Transverse colon (tissue), 4 donors: ENCODE data around the gene PPL. TPM values are rescaled to one million over a fixed set of nuclear protein-coding genes. Genes with fewer than 3 reads are reported as not detected.

ENCODE experiments used
- DNase-seq: peaks from one replicate; pipeline ENCODE4 v3.0.0-alpha.2; 2019
- H3K27ac ChIP-seq, 4 donors: fragments of 200-600 bp; sonication (generic); 2 replicates each; pipeline ENCODE4 v1.5.1; 2016 to 2018; ENCODE audit warnings: inconsistent platforms in 4 of 4
- H3K27me3 ChIP-seq: fragments of 200-600 bp; sonication (generic); 2 replicates; pipeline ENCODE4 v1.5.1; 2017; ENCODE audit warnings: inconsistent platforms
- H3K36me3 ChIP-seq, 4 donors: fragments of 200-600 bp; sonication (generic); 2 replicates each; pipeline ENCODE4 v1.5.1; 2017 to 2019; ENCODE audit warnings: inconsistent platforms in 4 of 4
- H3K4me1 ChIP-seq, 4 donors: fragments of 200-600 bp; sonication (generic); 2 replicates each; pipeline ENCODE4 v1.5.1; 2017 to 2020; ENCODE audit warnings: inconsistent platforms in 4 of 4
- H3K4me3 ChIP-seq, 4 donors: fragments of 200-600 bp; sonication (generic); 1 replicate in 1 of 4; 2 replicates in 3 of 4; pipeline versions ENCODE4 v1.5.1 to v1.6.1; 2017 to 2019; ENCODE audit warnings: inconsistent platforms in 4 of 4
- H3K9me3 ChIP-seq, 2 donors: fragments of 200-600 bp; sonication (generic); 2 replicates each; pipeline ENCODE4 v1.5.1; 2017 to 2019; ENCODE audit warnings: inconsistent platforms in 2 of 2
- EP300 ChIP-seq: sonication (generic); formaldehyde crosslinking; IDR thresholded peaks from one replicate; pipeline ENCODE4 v1.6.1; 2017; ENCODE audit warnings: antibody characterized with exemption, low read depth
- POLR2A ChIP-seq: fragments of 450-650 bp; IDR thresholded peaks from one replicate; pipeline ENCODE4 v1.6.1; 2016; ENCODE audit warnings: antibody characterized with exemption, mild to moderate bottlenecking, moderate library complexity
- POLR2AphosphoS5 ChIP-seq, 3 donors: sonication (generic); formaldehyde crosslinking; IDR thresholded peaks; one replicate each; pipeline ENCODE4 v1.6.1; 2016; ENCODE audit warnings: antibody characterized with exemption in 3 of 3
- WGBS, 2 donors: methylation state at CpG; one replicate each; pipeline ENCODE4 v1.1.5; 2018; ENCODE audit warnings: low coverage in 1 of 2; 5-methylcytosine and 5-hydroxymethylcytosine counted together
- in situ Hi-C, 4 donors: fragments of 200-750 bp; cut with MboI; loops; one replicate each; pipeline versions ENCODE4 v1.15.0 to v1.15.1; 2017; ENCODE audit warnings: low sequenced_read_pairs in 3 of 4, low pct_ligation_motif_present in 1 of 4, low pct_unique_long_range_greater_than_20kb in 1 of 4
- intact Hi-C: fragments of 100-400 bp; cut with DNase I; formaldehyde crosslinking; loops from one replicate; pipeline ENCODE4 v1.15.1; 2023; ENCODE audit warnings: low total_unique reads
- total RNA-seq, 4 donors: library from RNA; depleted of rRNA; stranded (reverse); fragments of >200 nt; gene quantifications; one replicate each; pipeline ENCODE4 v1.1.0, GENCODE V29; 2016
- TF ChIP-seq, protein P1 (sequence below), 5 experiments: fragments of 200-600 bp in 3 of 5; fragments of 450-650 bp in 2 of 5; sonication (generic) in 3 of 5; IDR thresholded peaks; 1 replicate in 2 of 5; 2 replicates in 3 of 5; pipeline ENCODE4 v1.5.1; 2016 to 2017; ENCODE audit warnings: antibody characterized with exemption in 5 of 5, inconsistent platforms in 3 of 5, mild to moderate bottlenecking in 2 of 5, moderate library complexity in 1 of 5

PPL gene
- total RNA-seq, 4 donors from 2014 or later, result 13.5 to 28.8 (median 22.8) TPM

- intact Hi-C loops, result no loop called here
- 58% methylated on average over 2 of the region's 2 CpGs; no CpG with 5 or more reads in 1 of the 2 donors for WGBS, 2 donors
These were observed 9.3 kb downstream of the PPL start for GRCh38 chr16:4927661-4928060.

DNA sequence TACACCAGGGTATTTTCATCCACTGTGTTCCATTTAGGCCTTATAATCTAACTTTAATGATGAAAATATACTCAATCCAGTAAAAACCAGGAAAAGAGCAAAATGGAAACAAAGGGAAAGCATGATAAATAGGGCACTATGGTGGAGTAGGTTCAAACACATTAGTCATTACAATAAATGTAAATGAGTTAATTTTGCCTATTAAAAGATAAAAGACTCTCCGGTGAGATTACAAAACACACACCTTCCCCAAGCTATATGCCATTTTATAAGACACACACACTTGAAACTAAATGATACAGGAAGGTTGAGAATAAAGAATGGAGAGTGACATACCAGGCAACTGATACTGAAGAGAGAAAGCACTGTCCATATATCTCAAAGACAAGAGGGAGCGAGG is 10.0 kb downstream of the PPL start:
- in situ Hi-C loops (no loop called here), intact Hi-C loops (no loop called here)
- TF ChIP-seq, protein P1, sequence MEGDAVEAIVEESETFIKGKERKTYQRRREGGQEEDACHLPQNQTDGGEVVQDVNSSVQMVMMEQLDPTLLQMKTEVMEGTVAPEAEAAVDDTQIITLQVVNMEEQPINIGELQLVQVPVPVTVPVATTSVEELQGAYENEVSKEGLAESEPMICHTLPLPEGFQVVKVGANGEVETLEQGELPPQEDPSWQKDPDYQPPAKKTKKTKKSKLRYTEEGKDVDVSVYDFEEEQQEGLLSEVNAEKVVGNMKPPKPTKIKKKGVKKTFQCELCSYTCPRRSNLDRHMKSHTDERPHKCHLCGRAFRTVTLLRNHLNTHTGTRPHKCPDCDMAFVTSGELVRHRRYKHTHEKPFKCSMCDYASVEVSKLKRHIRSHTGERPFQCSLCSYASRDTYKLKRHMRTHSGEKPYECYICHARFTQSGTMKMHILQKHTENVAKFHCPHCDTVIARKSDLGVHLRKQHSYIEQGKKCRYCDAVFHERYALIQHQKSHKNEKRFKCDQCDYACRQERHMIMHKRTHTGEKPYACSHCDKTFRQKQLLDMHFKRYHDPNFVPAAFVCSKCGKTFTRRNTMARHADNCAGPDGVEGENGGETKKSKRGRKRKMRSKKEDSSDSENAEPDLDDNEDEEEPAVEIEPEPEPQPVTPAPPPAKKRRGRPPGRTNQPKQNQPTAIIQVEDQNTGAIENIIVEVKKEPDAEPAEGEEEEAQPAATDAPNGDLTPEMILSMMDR (IDR thresholded peaks at IDR 0.05), result no peak
- no peak for TF ChIP-seq POLR2A
- TF ChIP-seq EP300, result no peak
- TF ChIP-seq POLR2AphosphoS5 (IDR thresholded peaks at IDR 0.05), result no peak
- Histone ChIP-seq H3K4me3 (no peak overlapping the region), H3K27me3 (no peaks in the 10 kb centered on the region), H3K27ac (no peak overlapping the region), H3K4me1 (peaks cover 0 to 5% (median 0%) of the 10 kb centered on the region in 4 donors), H3K9me3 (peaks cover 0 to 8% of the 10 kb centered on the region in 2 donors), H3K36me3 (no peaks in the 10 kb centered on the region)
- DNase-seq, result no peak
- 96 to 100% methylated on average over 1 to 2 of the region's 2 CpGs for WGBS, 2 donors

More at GRCh38 chr16:4927661-4928060, 9.3 kb downstream of the PPL start:
- in situ Hi-C loops, result no loop called here
- Histone ChIP-seq H3K9me3 (peaks cover 0 to 8% of the 10 kb centered on the region in 2 donors), H3K27ac (no peak overlapping the region), H3K36me3 (no peaks in the 10 kb centered on the region), H3K4me1 (peaks cover 0 to 5% (median 0%) of the 10 kb centered on the region in 4 donors), H3K27me3 (no peaks in the 10 kb centered on the region), H3K4me3 (no peak overlapping the region)
- no peak for DNase-seq
- TF ChIP-seq, protein P1 (IDR thresholded peaks at IDR 0.05), result no peak
- TF ChIP-seq EP300 (no peak), POLR2AphosphoS5 (IDR thresholded peaks at IDR 0.05) (no peak), POLR2A (no peak)

DNA sequence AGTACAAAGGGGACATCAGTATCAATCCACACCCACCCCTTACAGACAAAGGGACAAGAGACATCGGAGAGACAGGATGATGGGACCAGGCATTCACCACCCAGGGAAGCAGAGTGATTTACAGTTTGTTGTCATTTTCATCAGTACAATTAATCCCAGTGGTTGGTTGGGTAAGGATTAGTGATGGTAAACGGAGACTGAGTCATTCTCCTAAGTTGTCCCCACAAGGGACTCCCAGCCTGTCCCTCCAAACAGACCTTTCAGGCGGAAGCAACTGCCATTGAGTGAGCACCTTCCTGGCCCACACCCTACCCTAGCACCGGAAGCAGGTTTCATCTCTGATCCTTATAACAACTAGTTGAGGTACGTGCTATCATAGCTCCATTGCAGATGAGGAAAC is 11.2 kb downstream of the PPL start:
- in situ Hi-C loops, result no loop called here
- 63 to 81% methylated on average over 2 to 5 of the region's 5 CpGs for WGBS, 2 donors

GRCh38 chr16:4925293-4925607 is 11.7 kb downstream of the PPL start:
- no peak for TF ChIP-seq POLR2A
- no peak for DNase-seq
- H3K36me3 ChIP-seq, result no peaks in the 10 kb centered on the region
- no peak overlapping the region for H3K27ac ChIP-seq
- no peak overlapping the region for H3K4me3 ChIP-seq
- peaks cover 0 to 5% (median 0%) of the 10 kb centered on the region in 4 donors for H3K4me1 ChIP-seq
- in situ Hi-C loops, result no loop called here
- H3K27me3 ChIP-seq, result no peaks in the 10 kb centered on the region
- WGBS, 2 donors, result 66 to 73% methylated on average over 4 to 5 of the region's 5 CpGs
- peaks cover 0 to 8% of the 10 kb centered on the region in 2 donors for H3K9me3 ChIP-seq
- intact Hi-C loops, result no loop called here

More for the DNA sequence above, 11.2 kb downstream of the PPL start:
- Histone ChIP-seq H3K9me3 (peaks cover 0 to 8% of the 10 kb centered on the region in 2 donors), H3K36me3 (no peaks in the 10 kb centered on the region), H3K4me1 (peaks cover 0 to 5% (median 0%) of the 10 kb centered on the region in 4 donors), H3K27me3 (no peaks in the 10 kb centered on the region), H3K27ac (no peak overlapping the region), H3K4me3 (no peak overlapping the region)
- TF ChIP-seq EP300, result no peak
- TF ChIP-seq POLR2AphosphoS5 (IDR thresholded peaks at IDR 0.05), result no peak
- TF ChIP-seq, protein P1 (IDR thresholded peaks at IDR 0.05), result no peak
- no peak for TF ChIP-seq POLR2A
- intact Hi-C loops, result no loop called here
- DNase-seq, result no peak

DNA sequence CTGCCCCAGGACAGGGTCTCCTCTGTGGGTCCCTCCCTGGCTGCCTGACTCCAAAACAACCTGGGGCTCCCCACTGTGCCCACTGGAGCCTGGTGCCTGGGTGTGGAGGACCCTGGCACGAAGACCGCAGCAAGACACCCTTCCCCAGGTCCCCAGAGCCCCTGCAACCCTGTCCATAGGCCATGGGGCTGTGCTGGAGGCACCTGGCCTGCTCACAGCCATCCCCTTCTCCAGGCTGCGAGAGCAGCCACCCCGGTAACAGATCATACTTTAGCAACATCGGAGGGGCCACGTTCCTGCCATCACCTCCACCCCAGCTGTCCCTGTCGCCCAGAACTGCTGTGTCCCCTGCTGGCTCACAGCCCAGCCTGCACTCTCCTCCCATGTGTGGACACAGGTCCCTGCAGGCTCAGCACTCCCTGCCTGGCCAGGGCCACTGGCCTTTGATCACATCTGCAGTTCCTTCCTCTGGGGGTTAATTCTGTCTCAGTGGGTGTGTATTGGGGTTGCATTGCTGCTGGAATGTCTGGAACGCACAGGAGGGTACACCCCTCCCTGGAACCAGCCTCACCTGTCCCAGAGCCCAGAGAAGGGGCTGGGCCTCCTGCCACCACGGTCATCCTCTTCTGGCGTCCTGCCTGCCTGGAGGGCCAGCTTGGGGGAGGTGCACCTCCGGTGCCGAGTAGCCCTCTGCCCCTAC is 12.2 kb downstream of the PPL start:
- TF ChIP-seq POLR2A, result no peak
- TF ChIP-seq EP300, result no peak
- TF ChIP-seq, protein P1 (IDR thresholded peaks at IDR 0.05), result no peak
- no peak for TF ChIP-seq POLR2AphosphoS5 (IDR thresholded peaks at IDR 0.05)
- intact Hi-C loops (no loop called here), in situ Hi-C loops (no loop called here)
- 20 to 52% methylated on average over 1 to 12 of the region's 12 CpGs for WGBS, 2 donors
- H3K27ac ChIP-seq, result no peak overlapping the region
- no peaks in the 10 kb centered on the region for H3K27me3 ChIP-seq
- peak; percentile 25 for DNase-seq
- H3K4me1 ChIP-seq, result peaks cover 0 to 5% (median 0%) of the 10 kb centered on the region in 4 donors
- H3K36me3 ChIP-seq, result no peaks in the 10 kb centered on the region
- peaks cover 0 to 8% of the 10 kb centered on the region in 2 donors for H3K9me3 ChIP-seq
- no peak overlapping the region for H3K4me3 ChIP-seq
